ENCODE results near the gene LCORL. TPM values are rescaled to one million over a fixed set of nuclear protein-coding genes. Genes with fewer than 3 reads are reported as not detected.

Gene LCORL
- total RNA-seq, 2 donors from 2014 or later, result 16.5 to 20.7 TPM

GRCh38 chr4:17956245-17956644 lies 65.3 kb downstream of the LCORL start:
- DNase-seq, result no peak
- Histone ChIP-seq H3K4me1 (no peaks in the 10 kb centered on the region), H3K36me3 (no peaks in the 10 kb centered on the region), H3K9me3 (no peaks in the 10 kb centered on the region), H3K27ac (no peak overlapping the region), H3K4me3 (no peak overlapping the region), H3K9ac (ENCODE audit: low read depth in 2 of 2, low read length in 2 of 2) (no peak overlapping the region), H3K27me3 (no peaks in the 10 kb centered on the region)
- TF ChIP-seq CTCF (IDR thresholded peaks at IDR 0.05), result no peak
- intact Hi-C loops (cut with DNase I), result no loop called here

- Histone ChIP-seq H3K36me3 (no peaks in the 10 kb centered on the region), H3K27me3 (no peaks in the 10 kb centered on the region), H3K9me3 (no peaks in the 10 kb centered on the region), H3K27ac (no peak overlapping the region), H3K4me3 (no peak overlapping the region), H3K4me1 (no peaks in the 10 kb centered on the region), H3K9ac (ENCODE audit: low read depth in 2 of 2, low read length in 2 of 2) (no peak overlapping the region)
- intact Hi-C loops (cut with DNase I), result no loop called here
- no peak for TF ChIP-seq CTCF (IDR thresholded peaks at IDR 0.05)
- no peak for DNase-seq
Measured at GRCh38 chr4:17945303-17945702, 76.3 kb downstream of the LCORL start.

- Histone ChIP-seq H3K27me3 (no peaks in the 10 kb centered on the region), H3K36me3 (no peaks in the 10 kb centered on the region), H3K4me3 (no peak overlapping the region), H3K9ac (ENCODE audit: low read depth in 2 of 2, low read length in 2 of 2) (no peak overlapping the region), H3K27ac (no peak overlapping the region), H3K4me1 (no peaks in the 10 kb centered on the region), H3K9me3 (no peaks in the 10 kb centered on the region)
- DNase-seq, result no peak
- intact Hi-C loops (cut with DNase I), result no loop called here
- TF ChIP-seq CTCF (IDR thresholded peaks at IDR 0.05), result no peak
Measured at GRCh38 chr4:17941731-17942130, 79.8 kb downstream of the LCORL start.

- intact Hi-C loops (cut with DNase I), result no loop called here
- DNase-seq, result no peak
- Histone ChIP-seq H3K36me3 (no peaks in the 10 kb centered on the region), H3K27ac (no peak overlapping the region), H3K27me3 (no peaks in the 10 kb centered on the region), H3K9ac (ENCODE audit: low read depth in 2 of 2, low read length in 2 of 2) (no peak overlapping the region), H3K4me1 (no peaks in the 10 kb centered on the region), H3K9me3 (no peaks in the 10 kb centered on the region), H3K4me3 (no peak overlapping the region)
- TF ChIP-seq CTCF (IDR thresholded peaks at IDR 0.05), result no peak
Measured at GRCh38 chr4:17939054-17939453, 82.5 kb downstream of the LCORL start.

- Histone ChIP-seq H3K27ac (no peak overlapping the region), H3K4me3 (no peak overlapping the region), H3K9ac (ENCODE audit: low read depth in 2 of 2, low read length in 2 of 2) (no peak overlapping the region), H3K4me1 (no peaks in the 10 kb centered on the region), H3K9me3 (no peaks in the 10 kb centered on the region), H3K36me3 (no peaks in the 10 kb centered on the region), H3K27me3 (no peaks in the 10 kb centered on the region)
- intact Hi-C loops (cut with DNase I), result no loop called here
- DNase-seq, result no peak
- TF ChIP-seq CTCF (IDR thresholded peaks at IDR 0.05), result no peak
Measured at GRCh38 chr4:17934286-17934685, 87.3 kb downstream of the LCORL start.

GRCh38 chr4:17933126-17933525 lies 88.4 kb downstream of the LCORL start:
- no peak for DNase-seq
- no peak for TF ChIP-seq CTCF (IDR thresholded peaks at IDR 0.05)
- Histone ChIP-seq H3K27me3 (no peaks in the 10 kb centered on the region), H3K9me3 (no peaks in the 10 kb centered on the region), H3K4me1 (no peaks in the 10 kb centered on the region), H3K4me3 (no peak overlapping the region), H3K9ac (ENCODE audit: low read depth in 2 of 2, low read length in 2 of 2) (no peak overlapping the region), H3K36me3 (no peaks in the 10 kb centered on the region), H3K27ac (no peak overlapping the region)
- intact Hi-C loops (cut with DNase I), result no loop called here

All from colonic mucosa (tissue), 4 donors.